Ishikawa (cell line): Measurements from ENCODE around the gene PRDM16.

Experiments used
- CEBPB ChIP-seq: IDR thresholded peaks from 2 replicates; pipeline ENCODE4 v1.6.1; 2012
- CREB1 ChIP-seq: IDR thresholded peaks from 2 replicates; pipeline ENCODE4 v1.6.1; 2012; ENCODE audit warnings: low read depth
- EGR1 ChIP-seq: IDR thresholded peaks from 2 replicates; pipeline ENCODE4 v1.6.1; 2012
- EP300 ChIP-seq: IDR thresholded peaks from 2 replicates; pipeline ENCODE4 v1.6.1; 2012; ENCODE audit warnings: borderline replicate concordance
- FOXM1 ChIP-seq: IDR thresholded peaks from 2 replicates; pipeline ENCODE4 v1.6.1; 2012; ENCODE audit warnings: low read depth, borderline replicate concordance
- NFIC ChIP-seq: IDR thresholded peaks from 2 replicates; pipeline ENCODE4 v1.6.1; 2012
- RAD21 ChIP-seq: IDR thresholded peaks from 2 replicates; pipeline ENCODE4 v1.6.1; 2012; ENCODE audit warnings: low read depth
- REST ChIP-seq: IDR thresholded peaks from 2 replicates; pipeline ENCODE4 v1.6.1; 2012; ENCODE audit warnings: low read depth, mild to moderate bottlenecking
- TAF1 ChIP-seq: IDR thresholded peaks from 2 replicates; pipeline ENCODE4 v1.6.1; 2012; ENCODE audit warnings: low read depth, mild to moderate bottlenecking
- TCF12 ChIP-seq: IDR thresholded peaks from 2 replicates; pipeline ENCODE4 v1.6.1; 2012; ENCODE audit warnings: low read depth
- TEAD4 ChIP-seq: IDR thresholded peaks from 2 replicates; pipeline ENCODE4 v1.6.1; 2012
- YY1 ChIP-seq: IDR thresholded peaks from 2 replicates; pipeline ENCODE4 v1.6.1; 2012; ENCODE audit warnings: low read depth
- ZBTB7A ChIP-seq: IDR thresholded peaks from 2 replicates; pipeline ENCODE4 v1.6.1; 2012; ENCODE audit warnings: low read depth
- TF ChIP-seq, protein P1 (sequence below): IDR thresholded peaks from 2 replicates; pipeline ENCODE4 v1.6.1; 2012
- TF ChIP-seq, protein P2 (sequence below): IDR thresholded peaks from 2 replicates; pipeline ENCODE4 v1.6.1; 2012

Gene PRDM16

DNA sequence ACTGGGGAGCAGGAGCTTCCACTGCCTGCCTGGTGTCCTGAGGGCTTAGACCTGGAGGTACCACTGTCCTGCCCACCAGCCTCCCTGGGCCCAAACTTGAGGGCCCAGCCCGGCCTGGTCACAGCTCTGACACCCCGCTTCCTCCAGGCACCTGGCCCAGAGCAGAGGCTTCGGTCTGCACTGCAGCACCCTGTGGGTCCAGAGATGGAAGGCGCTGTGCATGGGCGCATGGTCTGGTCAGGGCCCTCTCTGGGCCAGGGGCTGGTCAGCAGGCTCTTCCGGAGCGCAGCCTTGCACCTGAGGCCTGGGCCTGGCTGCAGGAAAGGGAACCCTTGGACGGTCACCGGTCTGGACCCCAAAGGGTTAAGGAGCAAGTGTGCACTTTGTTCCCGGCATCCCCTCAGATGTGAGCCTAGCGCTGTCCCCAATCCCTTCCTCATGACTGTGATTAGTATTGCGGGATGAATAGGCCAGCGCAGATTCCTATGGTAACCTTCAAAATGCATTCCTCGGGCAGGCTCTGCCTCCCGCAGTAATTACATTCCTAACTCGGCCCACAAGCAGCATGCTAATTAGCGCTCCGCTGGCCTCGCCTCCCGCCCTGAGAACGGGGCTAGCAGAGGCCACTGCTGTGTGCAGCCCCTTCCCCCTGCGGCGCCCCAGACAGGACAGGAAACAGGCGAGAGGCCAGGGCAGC is 36.3 kb downstream of the PRDM16 start:
- no peak for TF ChIP-seq RAD21
- TF ChIP-seq CEBPB, result no peak
- no peak for TF ChIP-seq NFIC
- TF ChIP-seq TAF1, result no peak
- TF ChIP-seq, protein P1, sequence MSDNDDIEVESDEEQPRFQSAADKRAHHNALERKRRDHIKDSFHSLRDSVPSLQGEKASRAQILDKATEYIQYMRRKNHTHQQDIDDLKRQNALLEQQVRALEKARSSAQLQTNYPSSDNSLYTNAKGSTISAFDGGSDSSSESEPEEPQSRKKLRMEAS, result no peak
- TF ChIP-seq FOXM1, result no peak
- TF ChIP-seq CREB1, result no peak
- TF ChIP-seq YY1, result no peak
- no peak for TF ChIP-seq TEAD4
- TF ChIP-seq TCF12, result no peak
- no peak for TF ChIP-seq REST

GRCh38 chr1:3106216-3106615 is 37.2 kb downstream of the PRDM16 start:
- TF ChIP-seq ZBTB7A (no peak), FOXM1 (no peak), YY1 (no peak), TEAD4 (no peak), EP300 (no peak), TAF1 (no peak), REST (no peak), CEBPB (no peak), CREB1 (no peak), RAD21 (no peak)
- TF ChIP-seq, protein P1, result no peak

DNA sequence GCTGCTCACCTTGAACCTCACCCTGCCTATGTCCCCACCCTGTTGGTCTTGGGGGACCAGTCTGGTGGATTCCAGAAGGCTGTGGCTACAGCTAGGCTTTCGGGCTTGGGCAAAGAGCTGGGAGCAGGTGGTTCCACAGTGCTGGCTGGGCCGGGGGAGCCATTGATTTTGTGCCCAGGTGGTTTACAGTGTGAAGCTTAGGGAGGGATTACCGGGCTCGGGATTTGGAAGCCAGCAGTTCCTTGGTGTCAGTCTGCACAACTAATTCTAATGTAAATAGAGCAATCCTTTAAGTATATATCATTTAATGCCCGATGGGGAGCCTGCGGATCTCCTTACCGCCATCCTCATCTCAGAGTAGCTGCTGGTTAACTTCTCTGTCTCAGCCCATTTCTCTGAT is 38.2 kb downstream of the PRDM16 start:
- TF ChIP-seq, protein P1, result no peak
- TF ChIP-seq TEAD4, result no peak
- no peak for TF ChIP-seq CREB1

GRCh38 chr1:3109355-3109754 is 40.4 kb downstream of the PRDM16 start:
- no peak for TF ChIP-seq EGR1

- no peak for TF ChIP-seq NFIC
- TF ChIP-seq YY1, result no peak
- TF ChIP-seq, protein P2, sequence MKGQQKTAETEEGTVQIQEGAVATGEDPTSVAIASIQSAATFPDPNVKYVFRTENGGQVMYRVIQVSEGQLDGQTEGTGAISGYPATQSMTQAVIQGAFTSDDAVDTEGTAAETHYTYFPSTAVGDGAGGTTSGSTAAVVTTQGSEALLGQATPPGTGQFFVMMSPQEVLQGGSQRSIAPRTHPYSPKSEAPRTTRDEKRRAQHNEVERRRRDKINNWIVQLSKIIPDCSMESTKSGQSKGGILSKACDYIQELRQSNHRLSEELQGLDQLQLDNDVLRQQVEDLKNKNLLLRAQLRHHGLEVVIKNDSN, result no peak
- TF ChIP-seq RAD21, result no peak
Observed at GRCh38 chr1:3111348-3112021, 42.5 kb downstream of the PRDM16 start.

DNA sequence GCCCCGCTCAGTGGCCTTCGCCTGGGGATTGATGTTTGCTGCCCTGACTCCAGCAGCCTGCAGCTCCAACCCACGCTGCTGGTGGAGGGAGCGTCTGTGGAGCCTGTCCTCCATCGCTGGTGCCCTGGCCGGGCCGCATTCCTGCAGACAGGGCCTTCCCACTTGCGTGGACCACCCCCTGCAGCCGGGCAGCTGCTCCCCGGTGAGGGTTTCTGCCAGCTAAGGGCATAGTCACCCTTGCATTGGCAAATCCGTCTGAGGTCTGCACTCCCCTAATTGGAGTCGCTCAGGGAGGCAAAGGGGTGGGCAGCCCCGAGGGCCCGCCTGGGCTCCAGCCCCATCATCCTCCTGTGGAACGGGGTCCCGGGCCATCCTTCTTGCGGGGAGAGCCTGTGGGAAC is 43.5 kb downstream of the PRDM16 start:
- TF ChIP-seq NFIC (no peak), REST (no peak), ZBTB7A (no peak)
